Measurements from ENCODE around the gene MRPS6.

Gene MRPS6

GRCh38 chr21:34086887-34087306, 13.5 kb downstream of the MRPS6 start:
- TF ChIP-seq CTCF (conservative IDR thresholded peaks at IDR 0.05; ENCODE audit: low read length) = no peak
- no peak for DNase-seq (ENCODE audit: low read depth)
- no peak overlapping the region for H3K4me3 ChIP-seq (ENCODE audit: low read length)

- no peak for DNase-seq (ENCODE audit: low read depth)
- H3K4me3 ChIP-seq (ENCODE audit: low read length) = no peak overlapping the region
- no peak for TF ChIP-seq CTCF (conservative IDR thresholded peaks at IDR 0.05; ENCODE audit: low read length)
These were observed 15.4 kb downstream of the MRPS6 start for GRCh38 chr21:34088752-34089151.

GRCh38 chr21:34091032-34091431, 17.7 kb downstream of the MRPS6 start:
- TF ChIP-seq CTCF (conservative IDR thresholded peaks at IDR 0.05; ENCODE audit: low read length) = no peak
- H3K4me3 ChIP-seq (ENCODE audit: low read length) = no peak overlapping the region
- DNase-seq (ENCODE audit: low read depth) = no peak

GRCh38 chr21:34091607-34092006, 18.2 kb downstream of the MRPS6 start:
- peak; percentile 47 for TF ChIP-seq CTCF (conservative IDR thresholded peaks at IDR 0.05; ENCODE audit: low read length)
- H3K4me3 ChIP-seq (ENCODE audit: low read length) = no peak overlapping the region
- no peak for DNase-seq (ENCODE audit: low read depth)

- no peak for DNase-seq (ENCODE audit: low read depth)
- no peak for TF ChIP-seq CTCF (conservative IDR thresholded peaks at IDR 0.05; ENCODE audit: low read length)
These were observed 19.0 kb downstream of the MRPS6 start for GRCh38 chr21:34092262-34092921.

GRCh38 chr21:34093083-34093482, 19.7 kb downstream of the MRPS6 start:
- no peak for TF ChIP-seq CTCF (conservative IDR thresholded peaks at IDR 0.05; ENCODE audit: low read length)
- DNase-seq (ENCODE audit: low read depth) = peak; percentile 25
- no peak overlapping the region for H3K4me3 ChIP-seq (ENCODE audit: low read length)

More at GRCh38 chr21:34092262-34092921, 19.0 kb downstream of the MRPS6 start:
- H3K4me3 ChIP-seq (ENCODE audit: low read length) = no peak overlapping the region

- no peak overlapping the region for H3K4me3 ChIP-seq (ENCODE audit: low read length)
- DNase-seq (ENCODE audit: low read depth) = no peak
- no peak for TF ChIP-seq CTCF (conservative IDR thresholded peaks at IDR 0.05; ENCODE audit: low read length)
These were observed 21.6 kb downstream of the MRPS6 start for GRCh38 chr21:34094949-34095348.

Data from AG10803 (cell line).